Measurements from ENCODE around the gene EP400.

Gene EP400, protein sequence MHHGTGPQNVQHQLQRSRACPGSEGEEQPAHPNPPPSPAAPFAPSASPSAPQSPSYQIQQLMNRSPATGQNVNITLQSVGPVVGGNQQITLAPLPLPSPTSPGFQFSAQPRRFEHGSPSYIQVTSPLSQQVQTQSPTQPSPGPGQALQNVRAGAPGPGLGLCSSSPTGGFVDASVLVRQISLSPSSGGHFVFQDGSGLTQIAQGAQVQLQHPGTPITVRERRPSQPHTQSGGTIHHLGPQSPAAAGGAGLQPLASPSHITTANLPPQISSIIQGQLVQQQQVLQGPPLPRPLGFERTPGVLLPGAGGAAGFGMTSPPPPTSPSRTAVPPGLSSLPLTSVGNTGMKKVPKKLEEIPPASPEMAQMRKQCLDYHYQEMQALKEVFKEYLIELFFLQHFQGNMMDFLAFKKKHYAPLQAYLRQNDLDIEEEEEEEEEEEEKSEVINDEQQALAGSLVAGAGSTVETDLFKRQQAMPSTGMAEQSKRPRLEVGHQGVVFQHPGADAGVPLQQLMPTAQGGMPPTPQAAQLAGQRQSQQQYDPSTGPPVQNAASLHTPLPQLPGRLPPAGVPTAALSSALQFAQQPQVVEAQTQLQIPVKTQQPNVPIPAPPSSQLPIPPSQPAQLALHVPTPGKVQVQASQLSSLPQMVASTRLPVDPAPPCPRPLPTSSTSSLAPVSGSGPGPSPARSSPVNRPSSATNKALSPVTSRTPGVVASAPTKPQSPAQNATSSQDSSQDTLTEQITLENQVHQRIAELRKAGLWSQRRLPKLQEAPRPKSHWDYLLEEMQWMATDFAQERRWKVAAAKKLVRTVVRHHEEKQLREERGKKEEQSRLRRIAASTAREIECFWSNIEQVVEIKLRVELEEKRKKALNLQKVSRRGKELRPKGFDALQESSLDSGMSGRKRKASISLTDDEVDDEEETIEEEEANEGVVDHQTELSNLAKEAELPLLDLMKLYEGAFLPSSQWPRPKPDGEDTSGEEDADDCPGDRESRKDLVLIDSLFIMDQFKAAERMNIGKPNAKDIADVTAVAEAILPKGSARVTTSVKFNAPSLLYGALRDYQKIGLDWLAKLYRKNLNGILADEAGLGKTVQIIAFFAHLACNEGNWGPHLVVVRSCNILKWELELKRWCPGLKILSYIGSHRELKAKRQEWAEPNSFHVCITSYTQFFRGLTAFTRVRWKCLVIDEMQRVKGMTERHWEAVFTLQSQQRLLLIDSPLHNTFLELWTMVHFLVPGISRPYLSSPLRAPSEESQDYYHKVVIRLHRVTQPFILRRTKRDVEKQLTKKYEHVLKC (N-terminal part only)

DNA sequence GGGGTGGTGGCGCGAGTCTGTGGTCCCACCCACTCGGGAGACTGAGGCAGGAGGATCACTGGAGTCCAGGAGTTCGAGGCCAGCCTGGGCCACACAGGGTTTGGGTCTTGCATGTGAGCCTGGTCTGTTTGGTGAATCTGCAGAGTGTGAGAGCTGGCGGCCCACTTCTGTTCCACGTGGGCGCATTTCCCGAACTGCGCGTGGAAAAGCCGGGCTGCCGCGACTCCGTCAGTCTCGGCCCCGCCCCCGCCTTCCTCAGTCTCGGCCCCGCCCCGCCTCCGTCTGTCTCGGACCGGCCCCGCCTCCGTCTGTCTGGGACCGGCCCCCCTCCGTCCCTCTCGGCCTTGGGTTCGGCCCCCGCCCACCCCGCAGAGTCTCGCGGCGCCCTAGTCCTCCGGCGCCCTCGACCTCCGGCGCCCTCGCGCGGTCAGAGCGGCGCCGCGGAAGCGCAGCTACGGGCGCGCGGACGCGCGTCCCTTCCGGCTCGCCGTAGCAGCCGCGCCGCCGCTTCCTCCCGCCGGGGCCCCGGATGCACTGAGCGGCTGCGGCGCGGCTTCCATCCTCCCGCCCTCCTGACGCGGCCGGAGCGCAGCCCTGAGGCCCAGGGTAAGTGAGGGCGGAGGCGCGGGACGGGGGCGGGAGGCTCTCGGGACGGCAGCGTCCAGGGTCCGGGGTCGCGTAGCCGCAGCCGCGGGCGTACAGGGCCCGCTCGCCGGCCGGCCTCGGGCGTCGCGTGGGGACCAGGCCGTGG is at the start of gene EP400:
Gene EP400 (plus strand): TSS at position 512 of the 751 bp plus-strand sequence. CDS start 10,678 bp downstream, outside the sequence.
- no peak for DNase-seq (ENCODE audit: low read depth, low spot score)

DNA sequence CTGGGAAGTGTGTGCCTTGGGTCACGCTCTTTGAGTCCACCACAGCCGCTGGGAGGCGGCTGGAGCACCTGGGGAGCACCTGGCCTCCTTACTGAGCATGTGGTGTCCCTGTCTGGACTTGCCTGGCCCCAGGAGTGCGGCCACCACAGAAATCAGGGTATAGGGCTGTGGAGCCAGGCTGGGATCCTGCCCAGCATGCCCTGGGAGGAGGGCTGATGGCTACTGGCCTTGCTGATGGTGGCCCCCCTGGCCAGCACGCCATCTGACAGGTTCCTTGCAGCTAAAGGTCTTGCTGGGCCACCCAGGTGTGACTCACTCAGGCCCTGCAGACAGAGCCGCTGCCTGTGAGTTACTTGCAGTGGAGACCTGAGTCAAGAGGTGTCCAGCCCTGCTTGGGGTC is 49.3 kb upstream of the EP400 start:
- no peaks in the 10 kb centered on the region for H3K9me3 ChIP-seq (ENCODE audit: low read depth, low read length)
- H3K9ac ChIP-seq (ENCODE audit: insufficient read length): no peak overlapping the region
- DNase-seq (ENCODE audit: low read depth, low spot score): no peak
- no peak overlapping the region for H3K27ac ChIP-seq
- no peak for TF ChIP-seq EZH2 (IDR thresholded peaks at IDR 0.05)
- TF ChIP-seq FOXP2 (optimal IDR thresholded peaks at IDR 0.05; ENCODE audit: control extremely low read depth, extremely low read length, insufficient read depth): no peak
- TF ChIP-seq POLR2AphosphoS5 (IDR thresholded peaks at IDR 0.05; ENCODE audit: borderline replicate concordance, low read depth, low read length): no peak
- peaks cover 13% of the 10 kb centered on the region; the same call in 1 of the 2 replicates for H3K36me3 ChIP-seq (ENCODE audit: insufficient read depth, low read length)
- H3K4me3 ChIP-seq: no peak overlapping the region

More for the DNA sequence above, at the start of gene EP400:
- H3K27ac ChIP-seq: 0 out of 2 replicates have a peak within 1 kb of the TSS, but pooled peaks have one; percentile 19
- peaks cover 2% of the 10 kb centered on the region; the same call in 1 of the 2 replicates for H3K36me3 ChIP-seq (ENCODE audit: insufficient read depth, low read length)
- no peak for TF ChIP-seq FOXP2 (optimal IDR thresholded peaks at IDR 0.05; ENCODE audit: control extremely low read depth, extremely low read length, insufficient read depth)
- TF ChIP-seq POLR2AphosphoS5 (IDR thresholded peaks at IDR 0.05; ENCODE audit: borderline replicate concordance, low read depth, low read length): peak; percentile 42; the same call in 1 of the 2 replicates
- peak within 1 kb of the TSS; percentile 81 for H3K4me3 ChIP-seq
- peak within 1 kb of the TSS; percentile 86 for H3K9ac ChIP-seq (ENCODE audit: insufficient read length)
- H3K9me3 ChIP-seq (ENCODE audit: low read depth, low read length): no peaks in the 10 kb centered on the region

DNA sequence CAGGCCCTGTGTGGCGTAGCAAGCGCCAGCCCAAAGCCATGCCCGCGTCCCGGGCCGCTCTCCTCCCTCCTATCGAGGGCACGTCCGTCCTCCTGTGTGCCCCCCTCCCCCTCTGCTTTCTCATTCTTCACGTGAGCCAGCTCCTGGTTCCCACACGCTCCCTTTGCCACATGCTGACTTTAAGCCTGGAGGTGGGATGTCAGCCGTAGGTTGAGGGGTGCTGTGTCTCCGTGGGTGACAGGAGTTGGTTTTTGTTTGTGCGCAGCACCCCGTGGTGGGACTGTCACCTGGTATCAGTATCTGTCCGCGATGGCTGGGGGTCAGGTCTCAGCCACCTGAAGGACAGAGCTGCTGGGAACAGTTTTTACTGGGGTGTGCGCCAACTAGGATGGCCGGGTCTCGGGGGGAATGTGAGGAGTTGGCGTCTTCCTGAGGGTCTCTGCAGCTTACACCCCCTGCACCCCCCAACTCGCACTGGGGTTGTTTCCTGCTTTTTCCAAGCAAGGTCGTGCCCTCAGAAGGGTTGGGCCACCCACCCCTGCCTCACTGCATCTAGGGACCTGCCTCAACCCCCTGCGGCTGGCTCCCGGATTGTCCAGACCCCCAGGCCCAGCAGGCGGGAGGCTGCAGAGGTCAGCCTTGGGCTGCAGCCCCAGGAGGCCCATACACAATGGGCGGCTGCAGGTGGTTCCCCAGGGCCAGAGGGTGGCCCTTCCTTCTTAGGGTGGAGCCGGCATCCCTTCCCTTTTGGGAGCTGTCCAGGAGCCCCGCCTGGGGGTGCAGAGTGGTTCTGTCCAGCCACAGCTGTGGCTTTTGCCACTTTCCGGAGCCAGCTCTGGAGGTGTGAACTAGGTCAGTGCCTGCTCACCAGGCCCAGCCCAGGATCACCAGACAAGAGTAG is 48.1 kb upstream of the EP400 start:
- Histone ChIP-seq H3K4me3 (no peak overlapping the region), H3K36me3 (ENCODE audit: insufficient read depth, low read length) (peaks cover 11% of the 10 kb centered on the region; the same call in 1 of the 2 replicates), H3K9me3 (ENCODE audit: low read depth, low read length) (no peaks in the 10 kb centered on the region), H3K9ac (ENCODE audit: insufficient read length) (no peak overlapping the region), H3K27ac (no peak overlapping the region)
- TF ChIP-seq EZH2 (IDR thresholded peaks at IDR 0.05): no peak
- no peak for DNase-seq (ENCODE audit: low read depth, low spot score)

DNA sequence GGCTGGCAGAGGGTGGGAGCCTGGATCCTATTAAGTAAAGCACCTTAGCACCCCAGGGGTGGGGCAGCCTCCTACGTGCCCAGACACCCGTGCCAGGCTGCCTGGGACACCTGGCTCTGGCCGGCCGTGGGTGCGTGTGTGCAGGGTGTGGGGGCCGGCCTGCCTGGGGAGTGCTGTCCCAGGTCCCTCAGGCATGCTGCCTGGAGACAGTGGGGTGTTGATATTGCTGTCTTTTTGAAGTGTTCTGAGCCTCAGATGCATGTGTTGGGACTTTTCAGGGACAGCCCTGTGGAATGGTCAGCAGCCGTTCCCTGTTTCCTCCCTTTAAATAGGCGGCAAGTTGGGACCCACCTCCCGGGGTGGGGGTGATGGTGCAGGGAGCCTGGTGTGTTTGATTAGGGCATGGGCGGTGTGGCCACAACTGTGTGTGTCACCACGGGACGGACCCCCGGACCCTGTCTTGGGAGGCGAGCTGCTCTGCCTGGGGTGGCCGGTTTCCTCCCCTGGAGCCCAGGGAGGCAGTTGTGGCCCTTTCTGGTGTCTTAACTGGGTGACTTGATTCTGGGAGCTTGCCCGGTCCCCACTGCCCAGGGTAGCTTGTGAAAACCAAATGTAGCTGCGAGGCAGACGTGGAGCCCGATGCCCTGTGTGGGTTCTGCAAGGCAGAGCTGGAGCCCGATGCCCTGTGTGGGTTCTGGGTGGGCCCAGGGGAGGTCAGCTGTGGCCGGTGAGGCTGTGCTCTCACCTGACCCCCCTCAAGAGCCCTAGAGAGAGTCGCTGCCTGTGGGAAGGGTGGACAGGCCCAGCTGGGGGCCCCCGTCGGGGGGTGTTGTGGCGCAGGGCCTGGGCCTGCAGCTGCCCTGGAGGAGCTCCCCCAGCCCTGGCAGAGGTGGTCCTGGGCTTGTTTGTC is 47.2 kb upstream of the EP400 start:
- no peak for DNase-seq (ENCODE audit: low read depth, low spot score)
- Histone ChIP-seq H3K9ac (ENCODE audit: insufficient read length) (no peak overlapping the region), H3K36me3 (ENCODE audit: insufficient read depth, low read length) (peaks cover 4% of the 10 kb centered on the region; the same call in 1 of the 2 replicates), H3K4me3 (no peak overlapping the region), H3K9me3 (ENCODE audit: low read depth, low read length) (no peaks in the 10 kb centered on the region), H3K27ac (no peak overlapping the region)
- TF ChIP-seq POLR2AphosphoS5 (IDR thresholded peaks at IDR 0.05; ENCODE audit: borderline replicate concordance, low read depth, low read length): no peak
- TF ChIP-seq FOXP2 (optimal IDR thresholded peaks at IDR 0.05; ENCODE audit: control extremely low read depth, extremely low read length, insufficient read depth): no peak
- TF ChIP-seq EZH2 (IDR thresholded peaks at IDR 0.05): no peak

DNA sequence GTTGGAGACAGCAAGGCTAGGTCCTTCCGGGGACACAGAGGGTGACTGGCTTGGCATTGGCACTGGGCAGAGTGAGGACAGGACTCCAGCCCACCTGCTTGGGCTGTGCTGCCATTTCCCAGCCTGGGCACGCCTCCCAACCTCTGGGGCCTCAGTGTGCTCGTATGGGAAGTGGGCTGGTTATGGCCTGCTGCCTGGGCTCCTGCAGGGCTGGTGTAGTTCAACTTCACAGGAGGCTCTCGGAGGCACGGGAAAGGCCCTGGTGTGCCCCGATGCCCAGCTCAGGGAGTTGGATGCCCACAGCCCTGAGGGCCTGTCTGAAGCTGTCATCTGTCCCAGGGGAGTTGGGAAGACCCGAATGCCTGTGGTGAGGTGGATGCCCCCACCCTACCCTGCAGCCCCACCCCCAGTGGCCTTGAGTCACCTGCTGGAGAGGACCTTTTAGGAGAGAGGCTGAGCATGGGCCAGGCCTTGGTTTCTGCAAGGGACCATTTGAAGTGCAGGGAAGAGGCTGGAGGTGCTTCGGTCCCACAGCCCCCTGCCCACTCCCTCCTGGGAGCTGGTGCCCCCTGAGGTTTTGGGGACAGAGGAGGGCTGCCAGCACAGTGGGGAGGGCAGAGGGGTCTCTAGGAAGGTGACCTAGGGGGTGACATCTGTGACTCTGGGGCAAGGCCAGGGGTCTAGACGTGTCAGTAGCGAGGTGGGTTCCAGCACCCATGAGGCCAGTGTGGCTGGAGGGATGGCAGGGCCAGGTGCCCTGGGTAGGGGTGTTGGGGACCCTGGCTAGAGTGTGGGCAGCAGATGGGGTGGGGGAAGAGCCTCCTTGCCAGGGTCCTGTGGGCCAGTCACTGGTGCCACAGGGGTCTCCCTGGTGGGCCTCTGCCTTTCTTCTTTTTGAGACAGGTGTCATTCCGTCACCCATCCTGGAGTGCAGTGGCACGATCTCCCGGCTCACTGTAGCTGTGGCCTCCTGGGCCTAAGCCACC is 46.2 kb upstream of the EP400 start:
- no peak for TF ChIP-seq POLR2AphosphoS5 (IDR thresholded peaks at IDR 0.05; ENCODE audit: borderline replicate concordance, low read depth, low read length)
- no peak for TF ChIP-seq FOXP2 (optimal IDR thresholded peaks at IDR 0.05; ENCODE audit: control extremely low read depth, extremely low read length, insufficient read depth)
- no peak for TF ChIP-seq EZH2 (IDR thresholded peaks at IDR 0.05)
- Histone ChIP-seq H3K27ac (no peak overlapping the region), H3K9ac (ENCODE audit: insufficient read length) (no peak overlapping the region)

More for the DNA sequence above, 46.2 kb upstream of the EP400 start:
- H3K4me3 ChIP-seq: no peak overlapping the region
- no peak for DNase-seq (ENCODE audit: low read depth, low spot score)
- no peaks in the 10 kb centered on the region for H3K9me3 ChIP-seq (ENCODE audit: low read depth, low read length)
- no peaks in the 10 kb centered on the region; the same call in 1 of the 2 replicates for H3K36me3 ChIP-seq (ENCODE audit: insufficient read depth, low read length)

Measured in SK-N-MC (cell line).